MV-4-11 (cell line): ENCODE measurements around the gene PMF1.

Source experiments
- DNase-seq: peaks from one replicate; lab custom pipeline; 2025; lab: John Stamatoyannopoulos, UW

The PMF1 gene

DNA sequence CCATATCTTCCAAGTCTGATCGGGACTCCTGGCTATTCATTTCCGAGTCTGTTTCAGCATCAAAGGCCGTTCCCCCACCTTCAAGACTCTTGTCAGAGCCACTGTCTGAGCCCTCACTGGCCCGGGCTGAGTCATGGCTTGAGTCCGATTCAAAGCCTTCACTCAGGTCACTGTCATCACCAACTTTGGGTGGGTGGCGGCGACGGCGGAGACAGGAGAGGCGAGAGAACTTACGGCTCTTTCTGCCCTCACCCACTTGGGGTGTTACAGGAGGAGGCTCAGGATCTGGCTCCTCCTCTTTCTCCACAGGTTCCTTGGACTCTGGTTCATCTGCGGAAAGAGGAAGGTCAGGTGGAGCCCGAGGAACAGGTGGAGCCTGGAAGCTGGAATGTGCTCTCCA lies 53.2 kb downstream of the PMF1 start:
- no peak for DNase-seq

DNA sequence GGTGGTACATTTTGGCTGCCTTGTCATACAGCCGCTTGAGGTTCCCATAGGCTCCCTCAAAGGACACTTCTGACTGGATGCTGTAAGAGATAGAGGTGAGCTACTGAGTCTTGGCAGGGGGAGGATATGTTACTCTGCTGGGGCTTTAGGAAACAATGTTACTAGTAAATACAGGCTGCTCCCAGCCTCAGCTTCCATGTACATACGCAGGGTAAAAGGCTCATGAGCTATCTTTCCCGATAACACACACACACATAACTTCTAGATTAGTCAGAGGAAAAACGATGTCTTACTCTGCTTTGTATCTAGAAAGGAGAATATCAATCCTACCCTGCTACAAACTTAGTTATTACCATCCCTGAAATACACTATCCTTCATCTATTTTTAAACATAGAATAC lies 55.5 kb downstream of the PMF1 start:
- no peak for DNase-seq

DNA sequence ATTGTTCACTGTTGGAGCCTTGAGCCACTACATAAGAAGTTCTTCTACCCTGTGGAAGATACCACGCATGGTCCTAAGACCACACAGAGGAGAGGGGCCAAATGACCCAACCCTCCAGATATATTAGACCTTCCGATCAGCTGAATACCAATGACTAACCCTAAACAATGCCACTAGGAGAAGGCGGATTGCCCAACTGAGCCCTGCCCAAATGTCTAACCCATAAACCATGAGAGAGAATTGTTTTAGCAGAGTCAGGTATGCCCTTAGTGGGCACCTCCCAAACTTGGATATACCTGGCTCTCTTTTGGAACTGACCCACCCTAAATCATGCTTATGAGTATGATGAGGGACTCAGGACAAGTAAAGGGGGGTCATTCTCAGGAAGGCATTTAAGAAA lies 57.5 kb downstream of the PMF1 start:
- no peak for DNase-seq

DNA sequence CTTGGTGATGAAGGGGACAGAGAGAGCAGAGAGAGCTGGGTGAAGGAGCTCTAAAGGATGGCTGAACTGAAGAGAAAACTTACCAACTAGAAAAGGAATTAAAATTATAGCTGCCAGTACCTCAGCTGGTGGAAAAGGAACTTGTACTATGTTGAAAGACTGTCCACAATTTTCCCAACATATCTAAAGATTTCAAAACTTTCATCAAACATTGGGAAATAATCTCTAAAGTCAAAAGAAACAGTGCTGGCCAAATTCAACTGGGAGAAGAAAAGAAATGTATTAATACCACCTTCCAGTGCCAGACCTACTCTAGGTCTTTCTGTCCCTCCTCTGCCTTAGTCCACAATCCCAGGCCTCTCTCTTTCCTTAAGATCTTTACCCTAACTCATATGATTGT lies 63.7 kb downstream of the PMF1 start:
- peak; percentile 70 for DNase-seq

DNA sequence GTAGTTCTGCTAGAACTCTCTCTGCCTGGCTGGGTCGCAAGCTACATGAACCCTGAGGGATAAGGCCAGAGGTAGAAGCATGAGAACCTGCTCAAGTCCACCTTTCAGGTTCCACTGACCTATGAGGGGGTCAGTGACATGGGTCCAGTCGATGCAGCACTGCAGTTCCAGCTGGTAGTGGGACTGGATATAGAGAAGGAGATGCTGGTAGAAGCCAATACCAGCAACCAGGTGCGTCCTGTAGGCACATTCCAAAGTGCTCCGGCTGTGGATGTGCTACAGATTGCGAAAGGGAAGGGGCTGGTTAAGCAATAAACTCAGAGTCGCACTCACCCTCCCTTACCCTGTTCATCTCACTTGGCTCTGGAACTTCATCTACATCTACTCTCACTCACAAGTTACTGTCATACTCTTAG lies 64.2 kb downstream of the PMF1 start:
- DNase-seq = peak; percentile 73

DNA sequence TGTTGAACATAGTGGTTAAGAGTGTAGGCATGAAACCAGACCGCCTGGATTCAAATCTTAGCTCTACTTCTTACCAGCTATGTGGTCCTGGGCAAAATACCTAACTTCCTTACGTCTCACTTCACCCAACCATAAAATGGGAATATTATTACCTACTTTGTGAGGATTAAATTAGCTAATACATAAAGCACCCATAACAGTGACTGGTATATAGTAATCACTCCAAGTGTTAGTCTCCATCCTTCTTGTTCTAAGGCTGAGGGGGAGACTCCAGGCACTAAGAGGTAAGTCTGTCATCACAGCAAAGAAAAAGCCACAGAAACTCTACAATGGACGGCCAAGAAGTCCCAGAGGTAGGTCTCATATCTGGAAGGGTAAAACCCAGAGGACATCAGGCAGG lies 67.0 kb downstream of the PMF1 start:
- DNase-seq = no peak

DNA sequence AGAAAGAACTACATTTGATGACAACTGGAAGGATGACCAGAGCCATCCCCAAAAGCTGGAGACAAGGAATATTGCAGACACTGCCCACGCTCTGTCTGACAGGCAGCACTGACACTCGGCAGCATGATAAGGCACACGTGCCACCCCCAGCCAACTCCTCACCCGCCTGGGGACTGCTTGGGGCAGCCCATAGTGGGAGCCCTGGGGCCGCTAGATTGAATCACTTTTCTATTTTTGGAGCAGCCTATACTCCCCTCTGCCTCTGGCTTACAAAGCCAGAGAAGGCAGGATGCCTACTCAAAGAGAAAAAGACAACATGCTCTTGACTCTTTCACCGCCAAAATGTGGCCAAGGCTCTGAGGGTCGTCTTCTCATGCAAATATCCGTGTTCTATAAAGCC lies 68.5 kb downstream of the PMF1 start:
- peak; percentile 78 for DNase-seq

DNA sequence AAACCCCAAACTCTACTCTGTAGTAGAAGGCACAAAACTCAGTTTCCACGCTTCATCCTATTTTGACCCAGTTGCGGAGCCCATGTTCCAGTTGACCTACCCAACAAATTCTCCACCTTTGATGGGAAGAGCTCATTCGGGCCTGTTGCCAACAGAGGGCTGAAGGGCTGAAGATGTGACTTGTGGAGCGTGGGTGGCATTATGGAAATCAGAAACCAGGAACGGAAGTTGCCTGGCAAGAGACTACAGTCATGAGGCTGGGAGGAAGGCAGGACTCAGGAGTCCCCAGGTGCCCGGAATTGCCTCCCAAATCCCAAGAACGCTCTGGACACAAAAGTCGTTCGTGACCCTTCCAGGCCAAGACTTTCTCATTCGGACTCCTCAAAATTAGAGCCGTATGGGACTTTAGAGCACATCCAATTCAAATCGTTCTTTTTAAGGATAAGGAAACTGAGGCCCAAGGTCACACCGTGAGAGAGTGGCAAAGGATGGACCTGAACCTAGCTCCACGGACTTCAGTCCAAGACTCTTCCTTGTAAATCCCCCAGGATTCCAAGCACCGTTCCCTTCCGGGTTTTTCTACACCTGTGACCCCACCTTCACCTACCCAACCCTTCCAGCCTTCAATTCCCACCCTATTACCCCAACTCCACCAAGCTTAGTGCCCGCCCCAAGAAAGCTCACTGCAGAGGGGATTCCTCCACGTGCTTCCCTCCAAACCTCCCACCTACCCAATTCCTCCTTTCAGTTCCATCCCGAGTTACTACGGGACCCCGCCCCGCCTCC lies 69.1 kb downstream of the PMF1 start:
- peak; percentile 53 for DNase-seq

DNA sequence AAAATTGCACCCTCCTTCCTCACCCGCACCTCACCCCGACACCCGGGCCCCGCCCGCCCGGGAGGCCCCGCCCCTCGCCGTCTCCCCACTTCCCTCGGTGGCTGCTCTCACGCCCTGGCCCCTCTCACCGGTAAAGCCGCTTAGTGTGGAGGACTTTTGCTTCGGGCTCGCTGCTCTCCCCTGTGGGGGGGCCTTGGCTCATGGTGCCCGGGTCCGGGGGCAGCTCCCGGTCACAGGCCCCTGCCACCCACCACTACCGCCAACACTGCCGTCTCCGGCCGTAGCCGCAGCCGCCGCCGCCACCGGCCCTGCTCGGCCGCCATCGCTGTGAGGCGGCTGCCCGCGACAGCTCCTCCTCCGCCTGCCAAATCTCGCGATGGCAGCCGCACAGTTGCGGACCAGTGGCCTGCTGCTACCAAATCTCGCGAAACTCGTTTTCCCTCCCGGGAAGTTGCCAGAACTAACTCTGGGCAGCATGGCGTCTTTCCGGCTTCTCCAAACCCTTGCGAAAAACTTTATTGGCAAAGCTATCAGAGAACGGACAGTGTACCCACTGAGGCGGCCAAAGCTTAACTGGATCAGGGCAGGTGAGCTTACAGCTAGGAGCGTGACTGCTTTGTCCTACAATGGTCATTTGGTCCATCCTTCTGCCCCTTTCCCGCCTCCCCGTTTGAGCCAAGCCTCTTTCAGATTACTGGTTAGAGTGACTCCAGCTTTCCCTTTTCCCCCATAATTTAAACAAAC lies 69.8 kb downstream of the PMF1 start, which contains the start of gene SMG5:
Gene SMG5, minus strand, starts transcription at position 347 of the 744 bp plus-strand sequence. Its CDS starts 145 bp downstream, at position 202.
- DNase-seq = peak; percentile 97

DNA sequence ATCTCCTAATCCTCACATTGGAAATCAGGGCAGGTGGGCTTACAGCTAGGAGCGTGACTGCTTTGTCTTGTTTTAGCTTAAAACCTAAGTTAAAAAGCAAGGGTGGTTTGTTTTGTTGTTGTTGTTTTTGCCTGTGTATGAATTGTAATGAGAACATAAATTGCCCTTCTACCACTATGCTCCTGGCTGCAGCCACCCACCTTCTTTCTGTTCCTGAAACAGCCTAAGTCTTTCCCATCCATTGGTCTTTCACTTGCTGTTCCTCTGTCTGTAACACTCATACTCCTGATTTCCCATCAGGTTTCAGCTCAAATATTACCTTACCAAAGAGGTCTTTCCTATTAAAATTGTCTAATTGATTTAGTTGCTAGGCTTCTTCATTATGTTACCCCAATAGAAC lies 70.7 kb downstream of the PMF1 start:
- DNase-seq = no peak

DNA sequence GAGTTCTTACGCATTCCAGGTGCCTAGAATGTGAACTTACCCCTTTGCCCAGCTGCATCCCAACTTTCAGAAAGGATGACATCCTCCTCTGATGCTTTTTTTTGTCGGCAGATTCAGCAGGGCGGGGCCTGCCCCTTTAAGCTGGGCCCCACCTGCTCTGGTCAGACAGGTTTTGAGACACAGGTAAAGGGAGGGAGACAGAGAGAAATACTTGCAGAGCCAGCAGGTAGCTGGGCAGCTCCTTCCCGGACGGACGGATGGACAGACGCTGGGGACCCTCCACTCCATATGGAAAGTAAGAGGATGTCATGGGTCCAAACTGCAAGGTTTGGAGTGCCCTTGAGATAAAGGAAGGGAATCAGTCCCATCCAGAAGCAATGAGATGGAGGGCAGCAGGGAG lies 71.3 kb downstream of the PMF1 start, which contains the start of gene TMEM79:
Gene TMEM79, plus strand, starts transcription at position 214 of the 400 bp plus-strand sequence. CDS start 902 bp downstream, outside the sequence.
- no peak for DNase-seq

DNA sequence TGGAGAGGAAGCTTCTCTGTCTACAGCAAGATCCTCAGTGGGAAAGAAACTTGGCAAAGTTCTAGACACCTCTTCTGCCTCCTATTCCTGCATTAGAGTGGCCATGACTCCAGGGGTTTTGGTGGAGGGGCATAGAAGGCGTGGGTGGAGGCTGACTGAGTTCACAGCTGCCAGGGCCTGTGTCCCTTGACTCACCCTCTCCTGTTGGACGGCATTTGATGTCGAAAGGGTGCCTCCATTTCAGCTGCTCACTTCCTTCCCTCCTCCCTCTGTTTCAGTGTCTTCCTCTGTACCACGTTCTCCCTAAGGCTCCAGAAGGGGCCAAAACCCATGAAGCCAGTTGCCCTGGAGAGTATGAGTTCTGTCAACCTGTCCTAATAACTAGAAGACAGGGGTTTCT lies 72.0 kb downstream of the PMF1 start:
- DNase-seq = peak; percentile 34

DNA sequence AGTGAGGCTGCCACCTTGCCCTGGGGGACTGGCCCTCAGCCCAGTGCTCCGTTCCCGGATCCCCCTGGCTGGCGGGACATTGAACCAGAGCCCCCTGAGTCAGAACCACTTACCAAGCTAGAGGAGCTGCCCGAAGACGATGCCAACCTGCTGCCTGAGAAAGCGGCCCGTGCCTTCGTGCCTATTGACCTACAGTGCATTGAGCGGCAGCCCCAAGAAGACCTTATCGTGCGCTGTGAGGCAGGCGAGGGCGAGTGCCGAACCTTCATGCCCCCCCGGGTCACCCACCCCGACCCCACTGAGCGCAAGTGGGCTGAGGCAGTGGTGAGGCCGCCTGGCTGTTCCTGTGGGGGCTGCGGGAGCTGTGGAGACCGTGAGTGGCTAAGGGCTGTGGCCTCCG lies 72.6 kb downstream of the PMF1 start:
- DNase-seq = no peak

DNA sequence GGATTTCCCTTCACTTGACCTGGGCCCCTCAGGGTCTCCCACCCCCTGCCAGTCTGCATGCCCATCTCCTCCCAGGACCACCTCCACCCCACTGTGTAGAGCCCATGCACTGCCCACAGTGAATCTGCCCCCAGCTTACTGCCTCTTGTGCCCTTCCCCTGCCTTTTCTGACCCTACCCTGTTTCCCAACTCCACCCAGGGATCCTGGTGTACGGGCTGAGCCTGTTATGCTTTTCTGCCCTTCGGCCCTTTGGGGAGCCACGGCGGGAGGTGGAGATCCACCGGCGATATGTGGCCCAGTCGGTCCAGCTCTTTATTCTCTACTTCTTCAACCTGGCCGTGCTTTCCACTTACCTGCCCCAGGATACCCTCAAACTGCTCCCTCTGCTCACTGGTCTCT lies 73.3 kb downstream of the PMF1 start:
- no peak for DNase-seq
